Smooth muscle cell (in vitro differentiated cells): ENCODE results near the gene TCF23. TPM values are rescaled to one million over a fixed set of nuclear protein-coding genes. Genes with fewer than 3 reads are reported as not detected.

ENCODE experiments used
- DNase-seq: peaks from one replicate; lab custom pipeline; 2025; ENCODE audit not compliant: unreplicated experiment; lab: John Stamatoyannopoulos, UW
- H2AFZ ChIP-seq: fragments of 200-600 bp; sonication (generic); 2 replicates; pipeline ENCODE4 v1.6.0; 2016; ENCODE audit warnings: antibody characterized with exemption, low read depth, mild to moderate bottlenecking
- H3F3A ChIP-seq: fragments of 200-600 bp; sonication (generic); 2 replicates; pipeline ENCODE4 v1.6.0; 2017; ENCODE audit warnings: antibody characterized with exemption, low read depth
- H3K27ac ChIP-seq: fragments of 200-600 bp; sonication (generic); 2 replicates; pipeline ENCODE4 v1.5.1; 2016; ENCODE audit warnings: low read depth, mild to moderate bottlenecking
- H3K27me3 ChIP-seq: fragments of 200-600 bp; sonication (generic); 2 replicates; pipeline ENCODE4 v1.6.1; 2016; ENCODE audit warnings: low read depth, mild to moderate bottlenecking
- H3K36me3 ChIP-seq: fragments of 200-600 bp; sonication (generic); 2 replicates; pipeline ENCODE4 v1.5.1; 2016; ENCODE audit warnings: low read depth
- H3K4me1 ChIP-seq: fragments of 200-600 bp; sonication (generic); 2 replicates; pipeline ENCODE4 v1.5.1; 2016; ENCODE audit warnings: low read depth
- H3K4me2 ChIP-seq: fragments of 200-600 bp; sonication (generic); 2 replicates; pipeline ENCODE4 v1.6.0; 2016; ENCODE audit warnings: mild to moderate bottlenecking
- H3K4me3 ChIP-seq: fragments of 200-600 bp; sonication (generic); 2 replicates; pipeline ENCODE4 v1.5.1; 2016; ENCODE audit warnings: mild to moderate bottlenecking
- H3K79me2 ChIP-seq: fragments of 200-600 bp; sonication (generic); 2 replicates; pipeline ENCODE4 v1.6.0; 2016; ENCODE audit warnings: low read depth, mild to moderate bottlenecking
- H3K9ac ChIP-seq: fragments of 200-600 bp; sonication (generic); 2 replicates; pipeline ENCODE4 v1.6.0; 2016; ENCODE audit warnings: low read depth
- H3K9me3 ChIP-seq: fragments of 200-600 bp; sonication (generic); replicated peaks from 2 replicates; pipeline ENCODE4 v1.5.1; 2016; ENCODE audit warnings: low read depth
- H4K20me1 ChIP-seq: fragments of 200-600 bp; sonication (generic); 2 replicates; pipeline ENCODE4 v1.6.0; 2016; ENCODE audit warnings: low read depth
- CTCF ChIP-seq: fragments of 200-600 bp; sonication (generic); IDR thresholded peaks from 2 replicates; pipeline ENCODE4 v1.5.1; 2017; ENCODE audit warnings: borderline replicate concordance, mild to moderate bottlenecking, antibody characterized with exemption; ENCODE audit not compliant: insufficient read depth, poor library complexity, severe bottlenecking
- WGBS: methylation state at CpG from one replicate; pipeline ENCODE4 v1.1.7; 2016; ENCODE audit warnings: low lambda C conversion rate; 5-methylcytosine and 5-hydroxymethylcytosine counted together
- polyA plus RNA-seq: library from polyadenylated mRNA; unstranded; fragments of >200 nt; fragmentation: Nextera tagmentation; extraction: Ambion mirVana; gene quantifications from 2 replicates; pipeline ENCODE4 v1.2.1, GENCODE V29; 2016
- total RNA-seq: library from RNA; depleted of rRNA; stranded (reverse); fragments of >200 nt; gene quantifications from 2 replicates; pipeline ENCODE4 v1.2.3, GENCODE V29; 2014

TCF23 gene
- total and polyA plus RNA-seq, 2 experiments from 2014 or later = not detected

DNA sequence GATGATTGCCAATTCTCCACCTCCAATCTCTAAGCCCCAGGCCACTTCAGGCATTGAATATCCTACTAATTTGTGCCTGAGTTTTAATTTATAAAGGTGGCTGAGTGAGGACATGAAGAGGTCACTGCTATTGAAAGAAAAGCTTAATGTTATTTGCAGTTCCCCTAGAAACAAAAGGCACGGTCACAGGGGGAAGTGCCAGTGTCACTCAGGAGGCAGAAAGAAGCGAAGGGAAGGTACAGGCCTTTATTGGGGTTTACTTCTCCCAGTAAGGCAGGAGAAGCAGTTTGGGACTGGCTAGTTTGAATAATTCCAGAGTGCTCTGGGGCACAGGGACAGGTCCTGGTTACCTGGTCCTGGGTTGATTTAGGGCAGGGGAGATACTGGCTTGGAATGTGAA lies 26.9 kb upstream of the TCF23 start:
- no peak overlapping the region for H3K27ac ChIP-seq
- no peaks in the 10 kb centered on the region for H3F3A ChIP-seq
- no peak overlapping the region for H2AFZ ChIP-seq
- TF ChIP-seq CTCF = no peak
- no peaks in the 10 kb centered on the region for H4K20me1 ChIP-seq
- DNase-seq = no peak
- H3K9me3 ChIP-seq = no peaks in the 10 kb centered on the region
- no peaks in the 10 kb centered on the region for H3K36me3 ChIP-seq
- WGBS = 89% methylated on average over 2 of the region's 2 CpGs
- peaks cover 63% of the 10 kb centered on the region for H3K27me3 ChIP-seq
- no peaks in the 10 kb centered on the region for H3K79me2 ChIP-seq
- peaks cover 5% of the 10 kb centered on the region for H3K4me1 ChIP-seq
- no peak overlapping the region for H3K9ac ChIP-seq
- H3K4me3 ChIP-seq = no peak overlapping the region
- H3K4me2 ChIP-seq = no peak overlapping the region

GRCh38 chr2:27122791-27123190 lies 26.0 kb upstream of the TCF23 start:
- no peak for DNase-seq
- peaks cover 5% of the 10 kb centered on the region for H3K4me1 ChIP-seq
- H4K20me1 ChIP-seq = no peaks in the 10 kb centered on the region
- H3K79me2 ChIP-seq = no peaks in the 10 kb centered on the region
- no peaks in the 10 kb centered on the region for H3F3A ChIP-seq
- no peaks in the 10 kb centered on the region for H3K9me3 ChIP-seq
- no peak for TF ChIP-seq CTCF
- H3K27ac ChIP-seq = no peak overlapping the region
- WGBS = 87% methylated on average over 7 of the region's 7 CpGs
- H3K9ac ChIP-seq = no peak overlapping the region
- H2AFZ ChIP-seq = peak overlapping the region; percentile 87
- H3K4me3 ChIP-seq = peak overlapping the region; percentile 63
- peaks cover 54% of the 10 kb centered on the region for H3K27me3 ChIP-seq
- H3K4me2 ChIP-seq = no peak overlapping the region
- no peaks in the 10 kb centered on the region for H3K36me3 ChIP-seq

- Histone ChIP-seq H3K79me2 (no peaks in the 10 kb centered on the region), H3K4me2 (peak within 1 kb of the TSS; percentile 90), H3K4me1 (no peaks in the 10 kb centered on the region), H3K36me3 (no peaks in the 10 kb centered on the region), H3K27me3 (peaks cover 47% of the 10 kb centered on the region), H3K9ac (no peak within 1 kb of the TSS), H3K9me3 (no peaks in the 10 kb centered on the region), H3K4me3 (peak within 1 kb of the TSS; percentile 63), H2AFZ (peak within 1 kb of the TSS; percentile 87), H4K20me1 (no peaks in the 10 kb centered on the region), H3F3A (no peaks in the 10 kb centered on the region), H3K27ac (no peak within 1 kb of the TSS)
- no peak for DNase-seq
- 14% methylated on average over 33 of the region's 47 CpGs for WGBS
- no peak for TF ChIP-seq CTCF
Observed at GRCh38 chr2:27123302-27124150, 25.3 kb upstream of the TCF23 start, which contains the start of gene ABHD1. TSS of gene ABHD1 (plus strand) at chr2:27123815. CDS start at chr2:27123949, 134 bp downstream.
